RWPE1 (cell line): ENCODE results near the gene ATXN1.
"Not testable (repeated sequence)": the region's sequence is repeated elsewhere in the genome, so short reads cannot be mapped to it uniquely, and the experiment has no call there.

Source experiments
- CTCF ChIA-PET: fragments of 350-600 bp; sonication (Branson Sonifier 250); formaldehyde crosslinking; extraction: SDS; loops from one replicate; lab custom pipeline; 2021; lab: Yijun Ruan, JAX
- POLR2A ChIA-PET: fragments of 400-600 bp; formaldehyde crosslinking; extraction: SDS; loops from one replicate; lab custom pipeline; 2020; ENCODE audit warnings: antibody characterized with exemption; ENCODE audit not compliant: low non-redundant PET; lab: Yijun Ruan, JAX
- DNase-seq: peaks from one replicate; pipeline ENCODE4 v3.0.0; 2012; ENCODE audit warnings: low spot score
- H3K27ac ChIP-seq: fragments of 450-650 bp; 2 replicates; pipeline ENCODE4 v1.5.1; 2017
- CTCF ChIP-seq: fragments of 450-650 bp; conservative IDR thresholded peaks from 2 replicates; pipeline ENCODE4 v1.5.1; 2017; ENCODE audit warnings: low read depth, mild to moderate bottlenecking

Gene ATXN1

GRCh38 chr6:16265351-16266341 is 495.6 kb downstream of the ATXN1 start:
- no peak overlapping the region for H3K27ac ChIP-seq
- TF ChIP-seq CTCF = no peak
- ChIA-PET CTCF (interaction anchor here (0.6 to 0.7 kb wide), 2 partner anchors 396 to 495 kb away, joined by 3 to 5 read pairs; no protein-coding TSS in a partner anchor), POLR2A (no interaction called here)
- DNase-seq = no peak

- ChIA-PET POLR2A (no interaction called here), CTCF (interaction anchor here (0.6 to 0.7 kb wide), 2 partner anchors 397 to 496 kb away, joined by 3 to 5 read pairs; no protein-coding TSS in a partner anchor)
- no peak for TF ChIP-seq CTCF
- H3K27ac ChIP-seq = no peak overlapping the region
- DNase-seq = no peak
Measured at GRCh38 chr6:16264785-16265184, 496.5 kb downstream of the ATXN1 start.

- POLR2A ChIA-PET, CTCF ChIA-PET, H3K27ac ChIP-seq, DNase-seq: not testable (repeated sequence)
Measured at GRCh38 chr6:16263464-16264099, 497.7 kb downstream of the ATXN1 start.

- DNase-seq, POLR2A ChIA-PET, H3K27ac ChIP-seq: not testable (repeated sequence)
- CTCF ChIA-PET = interaction anchor here (0.7 kb wide), 1 partner anchor 24 kb away, joined by 5 read pairs; no protein-coding TSS in a partner anchor
Measured at GRCh38 chr6:16262773-16263172, 498.5 kb downstream of the ATXN1 start.

- POLR2A ChIA-PET, DNase-seq, H3K27ac ChIP-seq, CTCF ChIA-PET: not testable (repeated sequence)
Measured at GRCh38 chr6:16260602-16261001, 500.7 kb downstream of the ATXN1 start.

GRCh38 chr6:16259604-16260003 is 501.7 kb downstream of the ATXN1 start:
- H3K27ac ChIP-seq, POLR2A ChIA-PET, CTCF ChIA-PET, DNase-seq: not testable (repeated sequence)

GRCh38 chr6:16258709-16259075 is 502.6 kb downstream of the ATXN1 start:
- TF ChIP-seq CTCF = no peak
- POLR2A ChIA-PET = no interaction called here
- DNase-seq = no peak
- CTCF ChIA-PET = interaction anchor here (0.6 kb wide), 1 partner anchor 1254 kb away, joined by 3 read pairs; no protein-coding TSS in a partner anchor
- H3K27ac ChIP-seq = no peak overlapping the region

GRCh38 chr6:16257999-16258708 is 503.1 kb downstream of the ATXN1 start:
- POLR2A ChIA-PET = no interaction called here
- CTCF ChIA-PET = interaction anchor here (0.6 kb wide), 1 partner anchor 1255 kb away, joined by 3 read pairs; no protein-coding TSS in a partner anchor

More at GRCh38 chr6:16257999-16258708, 503.1 kb downstream of the ATXN1 start:
- H3K27ac ChIP-seq = no peak overlapping the region
- no peak for TF ChIP-seq CTCF
- DNase-seq = no peak
